Testis (tissue), 3 donors: ENCODE measurements around the gene BCL7A. TPM values are rescaled to one million over a fixed set of nuclear protein-coding genes. Genes with fewer than 3 reads are reported as not detected.
A peak's percentile ranks its signal among the peaks of the same experiment; 100 is the strongest.

Experiments
- DNase-seq: peaks from one replicate; pipeline ENCODE4 v3.0.0-alpha.2; 2019
- H3K27ac ChIP-seq, 2 donors: fragments of 200-600 bp; sonication (generic); one replicate each; pipeline ENCODE4 v1.5.1; 2019
- H3K27me3 ChIP-seq: fragments of 200-600 bp; sonication (generic); one replicate; pipeline ENCODE4 v1.5.1; 2019
- H3K36me3 ChIP-seq: fragments of 200-600 bp; sonication (generic); one replicate; pipeline ENCODE4 v1.5.1; 2017; ENCODE audit warnings: low read depth; ENCODE audit errors: missing control alignments
- H3K4me1 ChIP-seq: fragments of 200-600 bp; sonication (generic); one replicate; pipeline ENCODE4 v1.5.1; 2019
- H3K4me3 ChIP-seq, 2 donors: fragments of 200-600 bp; sonication (generic); one replicate each; pipeline ENCODE4 v1.5.1; 2017 to 2019
- H3K9me3 ChIP-seq: fragments of 200-600 bp; sonication (generic); one replicate; pipeline ENCODE4 v1.5.1; 2017
- POLR2A ChIP-seq: fragments of 450-650 bp; IDR thresholded peaks from one replicate; pipeline ENCODE4 v1.6.1; 2017; ENCODE audit warnings: antibody characterized with exemption, mild to moderate bottlenecking, moderate library complexity
- WGBS, 2 donors: methylation state at CpG; one replicate each; pipeline ENCODE4 v1.1.5; 2018; 5-methylcytosine and 5-hydroxymethylcytosine counted together
- intact Hi-C: fragments of 100-400 bp; cut with DNase I; formaldehyde crosslinking; loops from one replicate; pipeline ENCODE4 v1.15.1; 2023; ENCODE audit warnings: low total_unique reads
- polyA plus RNA-seq: library from polyadenylated mRNA; stranded (reverse); fragments of 350-450 nt; fragmentation: Illumina TruSeq; extraction: RNeasy Lipid Tissue Mini Kit (QIAGEN cat#74804); gene quantifications from one replicate; pipeline ENCODE4 v1.2.3, GENCODE V29; 2014; ENCODE audit warnings: low read depth, low replicate concordance; ENCODE audit not compliant: insufficient read depth
- total RNA-seq, 2 donors: library from RNA; depleted of rRNA; stranded (reverse); fragments of >200 nt; gene quantifications; one replicate each; pipeline ENCODE4 v1.2.3, GENCODE V29; 2016
- TF ChIP-seq, protein P1 (sequence below), 3 experiments: fragments of 450-650 bp in 2 of 3; fragments of 200-600 bp in 1 of 3; sonication (generic) in 1 of 3; IDR thresholded peaks; one replicate each; pipeline ENCODE4 v1.5.1; 2016 to 2019; ENCODE audit warnings: antibody characterized with exemption in 3 of 3, mild to moderate bottlenecking in 2 of 3, moderate library complexity in 1 of 3

The BCL7A gene
- total and polyA plus RNA-seq, 3 donors from 2014 or later: 5.9 to 11.1 (median 10.2) TPM

DNA sequence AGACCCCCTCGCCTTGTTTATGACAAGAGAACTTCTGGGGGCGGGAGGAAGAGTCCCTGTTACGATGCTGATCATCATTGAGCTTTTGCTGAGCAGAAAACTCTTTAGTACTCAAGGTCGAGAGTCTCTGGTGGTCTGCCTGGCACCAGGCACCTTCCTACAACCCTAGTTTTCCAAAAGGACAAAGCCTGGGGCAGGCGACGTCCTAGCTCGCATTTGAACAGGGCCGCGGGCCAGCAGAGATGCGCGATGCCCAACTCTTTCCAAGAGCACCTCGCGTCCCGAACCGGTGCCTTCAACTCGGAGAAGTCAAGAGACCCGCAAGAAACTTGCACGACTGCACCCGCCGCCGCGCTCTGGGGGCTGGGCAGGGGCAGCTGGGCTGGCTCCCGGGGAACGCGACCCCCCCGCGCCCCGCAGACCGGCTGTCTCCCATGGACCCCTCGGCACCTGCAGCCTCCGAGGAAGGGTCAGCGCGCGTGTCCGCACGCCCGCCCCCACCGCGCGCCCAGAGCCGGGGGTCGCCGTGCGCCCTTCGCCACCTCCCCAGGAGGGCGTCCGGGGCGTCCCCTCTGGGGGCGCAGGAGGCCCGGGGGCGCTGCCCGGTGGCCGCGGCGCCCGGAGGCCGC, 377 bp upstream of the BCL7A start:
- H3K4me3 ChIP-seq: peak overlapping the region; percentile 52 to 64
- peak overlapping the region in 1 of 2 donors; percentile 75 for H3K27ac ChIP-seq
- H3K4me1 ChIP-seq: peaks cover 7% of the 10 kb centered on the region
- H3K27me3 ChIP-seq: no peaks in the 10 kb centered on the region
- 0% methylated on average over 2 to 39 of the region's 57 CpGs for WGBS, 2 donors
- peak; percentile 47 for DNase-seq
- TF ChIP-seq POLR2A: no peak
- TF ChIP-seq, protein P1, sequence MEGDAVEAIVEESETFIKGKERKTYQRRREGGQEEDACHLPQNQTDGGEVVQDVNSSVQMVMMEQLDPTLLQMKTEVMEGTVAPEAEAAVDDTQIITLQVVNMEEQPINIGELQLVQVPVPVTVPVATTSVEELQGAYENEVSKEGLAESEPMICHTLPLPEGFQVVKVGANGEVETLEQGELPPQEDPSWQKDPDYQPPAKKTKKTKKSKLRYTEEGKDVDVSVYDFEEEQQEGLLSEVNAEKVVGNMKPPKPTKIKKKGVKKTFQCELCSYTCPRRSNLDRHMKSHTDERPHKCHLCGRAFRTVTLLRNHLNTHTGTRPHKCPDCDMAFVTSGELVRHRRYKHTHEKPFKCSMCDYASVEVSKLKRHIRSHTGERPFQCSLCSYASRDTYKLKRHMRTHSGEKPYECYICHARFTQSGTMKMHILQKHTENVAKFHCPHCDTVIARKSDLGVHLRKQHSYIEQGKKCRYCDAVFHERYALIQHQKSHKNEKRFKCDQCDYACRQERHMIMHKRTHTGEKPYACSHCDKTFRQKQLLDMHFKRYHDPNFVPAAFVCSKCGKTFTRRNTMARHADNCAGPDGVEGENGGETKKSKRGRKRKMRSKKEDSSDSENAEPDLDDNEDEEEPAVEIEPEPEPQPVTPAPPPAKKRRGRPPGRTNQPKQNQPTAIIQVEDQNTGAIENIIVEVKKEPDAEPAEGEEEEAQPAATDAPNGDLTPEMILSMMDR (IDR thresholded peaks at IDR 0.05): no peak
- no peaks in the 10 kb centered on the region for H3K36me3 ChIP-seq
- intact Hi-C loops: loop anchor here (10.0 kb wide), 1 partner anchor 97 kb away; no protein-coding TSS in a partner anchor
- no peaks in the 10 kb centered on the region for H3K9me3 ChIP-seq

DNA sequence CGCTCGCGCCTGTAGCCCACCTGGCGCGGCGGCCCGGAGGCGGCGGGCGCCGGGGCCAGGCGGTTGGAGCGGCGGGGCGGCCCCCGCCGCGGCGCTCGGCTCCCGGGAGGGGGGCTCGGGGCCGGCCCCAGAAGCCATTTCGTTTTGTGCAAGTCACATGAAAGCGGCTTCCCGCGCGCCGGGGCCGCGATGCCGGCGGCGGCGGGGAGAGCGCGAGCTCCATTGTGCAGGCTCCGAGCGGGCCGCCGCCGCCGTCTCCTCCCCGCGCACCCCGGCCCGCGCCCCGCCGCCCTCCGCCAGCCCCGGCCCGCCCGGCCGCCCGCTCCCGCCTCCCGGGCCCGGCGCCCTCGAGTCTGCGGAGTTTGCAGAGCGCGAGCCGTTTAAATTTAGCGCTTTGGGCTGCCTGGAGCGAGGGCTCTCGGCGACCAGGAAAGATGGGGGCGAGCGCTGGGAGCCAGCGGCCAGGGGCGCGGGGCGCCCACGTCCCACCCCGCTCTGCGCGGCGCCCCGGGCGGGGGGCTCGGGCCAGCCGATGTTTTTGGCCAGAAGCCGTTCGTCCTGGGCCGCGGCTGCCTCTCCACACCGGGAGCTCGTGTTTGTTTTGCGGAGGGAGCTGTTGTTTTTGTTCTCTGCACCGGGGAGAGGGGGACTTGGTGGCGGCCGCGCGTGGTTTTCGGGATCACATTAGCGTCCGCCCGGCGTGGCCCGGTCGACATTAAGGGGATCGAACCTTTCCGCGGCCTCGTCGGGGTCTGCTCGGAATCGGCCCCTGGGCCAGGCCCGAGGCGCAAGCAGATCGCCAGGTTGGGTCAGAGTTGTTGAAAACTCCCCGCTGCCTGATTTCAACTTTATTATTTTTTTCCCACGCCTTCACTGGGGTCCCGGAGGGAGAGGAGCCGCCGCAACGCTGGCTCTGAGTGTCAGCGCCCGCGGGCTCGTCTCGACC, 982 bp downstream of the BCL7A start:
- DNase-seq: no peak
- Histone ChIP-seq H3K36me3 (no peaks in the 10 kb centered on the region), H3K27me3 (no peaks in the 10 kb centered on the region), H3K27ac (peak overlapping the region; percentile 75 to 90), H3K4me3 (peak overlapping the region; percentile 55 to 59), H3K4me1 (peaks cover 7% of the 10 kb centered on the region), H3K9me3 (no peaks in the 10 kb centered on the region)
- TF ChIP-seq, protein P1 (IDR thresholded peaks at IDR 0.05): no peak
- TF ChIP-seq POLR2A: no peak
- intact Hi-C loops: loop anchor here (10.0 kb wide), 1 partner anchor 98 kb away; no protein-coding TSS in a partner anchor
- WGBS, 2 donors: 0% methylated on average over 11 to 71 of the region's 124 CpGs

DNA sequence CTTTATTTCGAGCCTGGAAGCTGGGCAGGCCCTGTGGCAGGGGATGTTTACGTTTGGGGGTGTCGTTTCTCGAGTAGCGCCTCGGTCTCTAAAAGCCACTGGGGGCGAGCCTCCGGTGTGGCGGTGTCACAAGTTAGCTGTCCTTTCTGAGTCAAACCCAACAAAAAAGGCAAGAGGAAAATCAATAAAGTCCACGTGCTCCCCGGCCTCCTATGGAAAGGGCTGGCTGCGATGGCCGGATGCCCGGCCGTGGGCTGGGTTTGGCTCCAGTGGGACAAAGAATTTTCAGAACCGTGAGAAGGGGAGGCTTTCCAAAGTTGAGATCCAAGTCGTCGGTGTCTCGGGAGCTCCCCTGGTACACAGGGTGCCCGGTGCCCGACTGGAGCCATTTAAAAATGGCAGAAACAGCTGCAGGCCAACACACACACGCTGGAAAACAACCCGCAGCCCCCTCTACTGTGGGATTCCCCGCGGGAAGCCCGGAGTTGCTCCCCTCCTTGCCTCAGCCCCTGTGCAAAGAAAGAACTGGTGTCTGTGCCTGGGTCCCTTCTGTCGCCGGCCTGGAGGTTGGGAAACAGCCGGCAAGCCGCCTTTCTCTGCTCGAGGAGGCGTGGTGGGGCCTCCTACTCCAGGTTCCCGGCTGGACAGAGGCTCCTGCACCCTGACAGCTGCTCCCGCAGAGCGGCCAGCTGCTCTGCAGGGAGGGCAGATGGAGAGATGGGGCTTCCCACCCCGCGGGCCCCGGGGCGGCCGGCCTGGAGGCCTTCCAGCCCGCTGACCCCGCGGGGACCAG, 1.9 kb downstream of the BCL7A start:
- intact Hi-C loops: loop anchor here (10.0 kb wide), 1 partner anchor 99 kb away; no protein-coding TSS in a partner anchor
- no peaks in the 10 kb centered on the region for H3K9me3 ChIP-seq
- peak overlapping the region; percentile 55 to 59 for H3K4me3 ChIP-seq
- WGBS, 2 donors: 2% methylated on average over 10 to 43 of the region's 43 CpGs
- peak overlapping the region; percentile 75 to 90 for H3K27ac ChIP-seq
- TF ChIP-seq, protein P1 (IDR thresholded peaks at IDR 0.05): no peak
- TF ChIP-seq POLR2A: no peak
- H3K27me3 ChIP-seq: no peaks in the 10 kb centered on the region
- H3K36me3 ChIP-seq: no peaks in the 10 kb centered on the region
- peak; percentile 78 for DNase-seq
- H3K4me1 ChIP-seq: peaks cover 7% of the 10 kb centered on the region

DNA sequence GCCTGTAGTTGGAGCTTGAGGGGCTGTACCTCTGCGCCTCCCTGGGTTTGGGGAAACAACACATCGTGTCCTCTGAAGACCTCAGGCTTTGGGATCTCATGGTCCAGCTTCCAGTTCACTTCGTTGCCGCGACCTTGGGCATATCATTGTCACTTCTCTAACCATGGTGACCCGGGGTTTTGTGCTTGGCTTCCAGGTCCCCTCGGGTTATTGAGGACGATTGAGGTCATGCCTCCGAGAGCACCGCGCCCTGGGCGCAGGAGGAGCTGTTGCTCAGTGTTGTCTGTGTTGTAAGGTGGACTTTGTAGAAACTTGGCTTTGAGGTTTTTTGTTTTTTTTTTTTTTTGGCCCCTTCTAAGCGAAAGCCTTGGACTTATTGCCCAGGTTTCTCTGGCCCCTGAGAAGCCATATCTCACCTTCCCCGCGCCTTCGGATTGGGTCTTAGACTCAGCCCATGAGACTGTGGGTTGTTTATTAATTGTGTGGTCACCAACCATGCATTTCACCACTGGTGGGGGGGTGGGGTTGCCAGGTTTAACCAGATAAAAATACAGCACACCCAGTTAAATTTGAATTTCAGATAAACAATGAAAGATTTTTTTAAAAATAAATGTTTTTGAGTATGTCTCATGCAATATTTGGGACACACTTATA, 2.6 kb downstream of the BCL7A start:
- 33 to 46% methylated on average over 16 of the region's 16 CpGs for WGBS, 2 donors
- no peak for TF ChIP-seq POLR2A
- TF ChIP-seq, protein P1 (IDR thresholded peaks at IDR 0.05): no peak
- peak overlapping the region; percentile 55 to 59 for H3K4me3 ChIP-seq
- intact Hi-C loops: loop anchor here (10.0 kb wide), 1 partner anchor 99 kb away; no protein-coding TSS in a partner anchor
- no peaks in the 10 kb centered on the region for H3K27me3 ChIP-seq
- peaks cover 7% of the 10 kb centered on the region for H3K4me1 ChIP-seq
- no peaks in the 10 kb centered on the region for H3K9me3 ChIP-seq
- peak; percentile 29 for DNase-seq
- peak overlapping the region; percentile 75 to 90 for H3K27ac ChIP-seq
- no peaks in the 10 kb centered on the region for H3K36me3 ChIP-seq
